Ovary (tissue), 9 donors: ENCODE measurements around the gene RFFL. TPM values are rescaled to one million over a fixed set of nuclear protein-coding genes. Genes with fewer than 3 reads are reported as not detected.

Experiments
- DNase-seq, 5 donors: peaks; one replicate each; pipeline ENCODE4 v3.0.0-alpha.2; 2019 to 2020
- H3K27ac ChIP-seq, 2 donors: fragments of 200-600 bp; one replicate each; pipeline versions ENCODE4 v1.5.1 to v1.8.0; 2019 to 2022
- H3K27me3 ChIP-seq: fragments of 200-600 bp; one replicate; pipeline ENCODE4 v1.8.0; 2022
- H3K36me3 ChIP-seq: fragments of 200-600 bp; sonication (generic); one replicate; pipeline ENCODE4 v1.5.1; 2019
- H3K4me1 ChIP-seq: one replicate; pipeline ENCODE4 v1.8.1; 2013; ENCODE audit warnings: mild to moderate bottlenecking, moderate library complexity; ENCODE audit not compliant: insufficient read depth
- H3K4me3 ChIP-seq: fragments of 200-600 bp; sonication (generic); one replicate; pipeline ENCODE4 v1.5.1; 2017
- H3K9me3 ChIP-seq, 2 donors: fragments of 200-600 bp in 1 of 2; sonication (generic) in 1 of 2; one replicate each; pipeline versions ENCODE4 v1.5.1 to v1.8.1; 2013 to 2019; ENCODE audit warnings: mild to moderate bottlenecking in 1 of 2, moderate library complexity in 1 of 2
- EP300 ChIP-seq: sonication (generic); formaldehyde crosslinking; IDR thresholded peaks from one replicate; pipeline ENCODE4 v1.6.1; 2017; ENCODE audit warnings: antibody characterized with exemption
- POLR2A ChIP-seq: fragments of 450-650 bp; IDR thresholded peaks from one replicate; pipeline ENCODE4 v1.6.1; 2017; ENCODE audit warnings: antibody characterized with exemption, mild to moderate bottlenecking, moderate library complexity
- WGBS, 3 donors: extraction: QIAGEN DNeasy Blood & Tissue Kit in 1 of 3; methylation state at CpG; one replicate each; pipeline versions ENCODE4 v1.1.5 to v1.1.7; 2013 to 2017; 5-methylcytosine and 5-hydroxymethylcytosine counted together
- intact Hi-C, 4 donors: fragments of 100-400 bp; cut with DNase I; formaldehyde crosslinking; loops; one replicate each; pipeline versions ENCODE4 v1.11.0 to v1.15.1; 2022 to 2023
- polyA plus RNA-seq, 2 donors: library from polyadenylated mRNA; stranded (reverse); fragments of 200-250 nt in 1 of 2; fragments of 350-450 nt in 1 of 2; fragmentation: Illumina TruSeq in 1 of 2; extraction: RNeasy Lipid Tissue Mini Kit (QIAGEN cat#74804) in 1 of 2; gene quantifications; one replicate each; pipeline ENCODE4 v1.2.3, GENCODE V29; 2013 to 2014
- total RNA-seq, 7 donors: library from RNA; depleted of rRNA in 2 of 7; stranded (reverse); fragments of >200 nt in 2 of 7; fragmentation: NEBNext Ultra II Directional in 3 of 7; extraction: Animal tissue kit (Norgen Biotek cat#: 25700) in 3 of 7; gene quantifications; one replicate each; pipeline versions ENCODE4 v1.1.0 to v1.2.4, GENCODE V29; 2016 to 2023
- TF ChIP-seq, protein P1 (sequence below), 3 donors: fragments of 450-650 bp in 2 of 3; fragments of 200-600 bp in 1 of 3; IDR thresholded peaks; one replicate each; pipeline versions ENCODE4 v1.5.1 to v1.8.0; 2016 to 2022; ENCODE audit warnings: antibody characterized with exemption in 3 of 3, mild to moderate bottlenecking in 1 of 3
- donor health status: DM: no; HTN: no; CAD: no; lungs with moderate emphysema.
- donor health status: DM: no; HTN: no; CAD: no.
- donor health status: Bipolar disorder and iron deficiency.
- donor health status: DM: yes; HTN: yes; CAD: no.
- donor health status: DM: no; HTN: no; CAD: no.
- donor health status: DM: yes; HTN: yes; CAD: no.

The RFFL gene
- total and polyA plus RNA-seq, 9 donors, result 6.3 to 23.9 (median 18.5) TPM

DNA sequence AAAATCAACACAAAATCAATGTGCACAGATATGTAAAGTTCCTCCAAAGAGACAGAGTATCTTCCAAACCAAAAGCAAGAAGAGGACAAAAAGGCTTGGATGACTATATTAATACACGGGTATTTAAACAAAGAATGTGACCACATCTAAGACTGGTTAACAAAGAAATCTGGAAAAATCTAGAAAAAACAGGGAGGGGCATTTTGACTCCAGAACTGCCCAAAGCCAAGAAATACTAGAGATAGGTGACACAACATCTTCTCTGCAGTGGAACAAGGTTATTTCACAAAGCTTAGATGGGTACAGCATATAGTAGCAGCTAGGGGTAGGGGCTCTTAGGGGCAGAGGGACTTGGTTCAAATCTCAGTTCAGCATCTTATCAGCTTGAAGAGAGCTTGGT is 10.3 kb downstream of the RFFL start:
- Histone ChIP-seq H3K4me3 (no peak overlapping the region), H3K36me3 (no peaks in the 10 kb centered on the region), H3K4me1 (no peaks in the 10 kb centered on the region), H3K9me3 (no peaks in the 10 kb centered on the region), H3K27me3 (no peaks in the 10 kb centered on the region), H3K27ac (no peak overlapping the region)
- no peak for DNase-seq
- intact Hi-C loops, result no loop called here
- WGBS, 3 donors, result 95 to 97% (median 95%) methylated on average over 1 of the region's 1 CpG
- TF ChIP-seq EP300 (no peak), POLR2A (no peak)
- TF ChIP-seq, protein P1, sequence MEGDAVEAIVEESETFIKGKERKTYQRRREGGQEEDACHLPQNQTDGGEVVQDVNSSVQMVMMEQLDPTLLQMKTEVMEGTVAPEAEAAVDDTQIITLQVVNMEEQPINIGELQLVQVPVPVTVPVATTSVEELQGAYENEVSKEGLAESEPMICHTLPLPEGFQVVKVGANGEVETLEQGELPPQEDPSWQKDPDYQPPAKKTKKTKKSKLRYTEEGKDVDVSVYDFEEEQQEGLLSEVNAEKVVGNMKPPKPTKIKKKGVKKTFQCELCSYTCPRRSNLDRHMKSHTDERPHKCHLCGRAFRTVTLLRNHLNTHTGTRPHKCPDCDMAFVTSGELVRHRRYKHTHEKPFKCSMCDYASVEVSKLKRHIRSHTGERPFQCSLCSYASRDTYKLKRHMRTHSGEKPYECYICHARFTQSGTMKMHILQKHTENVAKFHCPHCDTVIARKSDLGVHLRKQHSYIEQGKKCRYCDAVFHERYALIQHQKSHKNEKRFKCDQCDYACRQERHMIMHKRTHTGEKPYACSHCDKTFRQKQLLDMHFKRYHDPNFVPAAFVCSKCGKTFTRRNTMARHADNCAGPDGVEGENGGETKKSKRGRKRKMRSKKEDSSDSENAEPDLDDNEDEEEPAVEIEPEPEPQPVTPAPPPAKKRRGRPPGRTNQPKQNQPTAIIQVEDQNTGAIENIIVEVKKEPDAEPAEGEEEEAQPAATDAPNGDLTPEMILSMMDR (IDR thresholded peaks at IDR 0.05), result no peak

DNA sequence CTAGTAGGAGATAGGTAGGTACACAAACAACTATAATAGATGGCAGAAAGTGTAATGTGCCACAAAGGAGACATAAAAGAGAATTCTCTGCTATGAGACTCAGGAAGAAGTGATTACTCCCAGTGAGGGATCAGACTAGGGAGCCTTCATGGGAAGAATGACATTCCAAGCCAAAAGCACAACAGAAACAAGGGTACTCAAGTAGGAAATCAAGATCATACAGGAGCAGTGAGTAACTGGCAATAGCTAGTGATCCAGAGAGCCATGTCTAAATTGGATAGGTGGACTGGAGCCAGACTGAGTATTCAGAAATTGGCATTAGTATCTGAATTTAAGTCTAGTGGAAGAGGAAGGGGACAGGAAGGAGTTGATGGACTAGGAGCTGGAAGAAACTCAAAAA is 10.7 kb downstream of the RFFL start:
- Histone ChIP-seq H3K4me3 (no peak overlapping the region), H3K27ac (no peak overlapping the region)

DNA sequence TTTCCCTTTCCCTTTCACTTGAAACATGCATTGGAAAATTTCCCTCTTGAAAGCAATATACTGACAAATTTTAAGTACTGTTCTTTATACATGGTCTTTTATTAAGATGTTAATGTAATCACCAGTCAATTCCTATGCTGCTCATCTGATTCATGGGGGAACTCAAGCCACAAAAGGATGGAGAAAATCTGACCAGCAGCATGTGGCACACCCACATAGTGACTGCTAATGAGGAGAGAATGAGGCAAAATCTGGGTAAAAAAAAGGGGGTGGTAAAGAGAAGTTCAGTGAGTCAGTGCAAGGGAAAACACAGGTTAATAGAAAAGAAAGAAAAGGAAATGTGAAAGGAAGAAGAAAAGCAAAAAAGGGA is 11.3 kb downstream of the RFFL start:
- TF ChIP-seq EP300 (no peak), POLR2A (no peak)
- TF ChIP-seq, protein P1 (IDR thresholded peaks at IDR 0.05), result no peak
- intact Hi-C loops, result no loop called here
- no peak overlapping the region for H3K27ac ChIP-seq
- H3K4me3 ChIP-seq, result no peak overlapping the region
- no peaks in the 10 kb centered on the region for H3K36me3 ChIP-seq
- DNase-seq, result no peak
- H3K27me3 ChIP-seq, result no peaks in the 10 kb centered on the region
- H3K4me1 ChIP-seq, result no peaks in the 10 kb centered on the region
- no peaks in the 10 kb centered on the region for H3K9me3 ChIP-seq

More for the DNA sequence above, 10.7 kb downstream of the RFFL start:
- H3K27me3 ChIP-seq, result no peaks in the 10 kb centered on the region
- DNase-seq, result no peak
- intact Hi-C loops, result no loop called here
- no peak for TF ChIP-seq EP300
- TF ChIP-seq POLR2A, result no peak
- TF ChIP-seq, protein P1 (IDR thresholded peaks at IDR 0.05), result no peak
- H3K4me1 ChIP-seq, result no peaks in the 10 kb centered on the region
- no peaks in the 10 kb centered on the region for H3K9me3 ChIP-seq
- no peaks in the 10 kb centered on the region for H3K36me3 ChIP-seq

DNA sequence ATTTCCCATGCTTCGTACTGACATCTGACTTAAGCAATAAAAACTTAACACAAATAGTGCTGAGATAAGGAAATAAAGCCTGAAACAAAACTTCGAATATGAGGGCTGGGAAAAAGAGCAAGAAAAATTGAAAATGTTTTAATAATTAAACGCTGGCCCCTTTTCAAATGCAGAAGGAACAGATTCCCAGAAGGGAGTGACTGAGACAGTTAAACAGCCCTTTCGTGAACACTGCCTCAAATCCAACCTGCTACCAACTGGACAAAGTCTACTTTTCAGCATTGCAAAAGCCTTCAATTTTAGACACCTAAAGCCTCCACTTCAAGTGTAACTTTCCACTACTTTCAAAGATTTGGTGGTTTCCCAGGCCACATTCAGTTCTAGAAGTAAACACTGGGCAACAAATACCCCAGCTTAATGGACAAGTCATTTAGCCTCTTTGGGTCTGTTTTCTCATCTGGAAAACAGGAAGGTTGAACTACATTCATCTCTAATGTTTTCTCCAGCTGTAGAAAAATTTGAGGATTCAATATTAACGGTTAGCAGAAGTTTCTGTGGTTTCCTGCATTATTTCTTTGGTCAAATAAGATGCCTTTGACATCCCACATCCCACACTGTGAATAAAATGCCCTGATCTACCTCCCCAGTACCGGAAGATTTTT is 11.8 kb downstream of the RFFL start:
- Histone ChIP-seq H3K27ac (no peak overlapping the region), H3K4me1 (no peaks in the 10 kb centered on the region), H3K4me3 (no peak overlapping the region), H3K27me3 (no peaks in the 10 kb centered on the region), H3K36me3 (no peaks in the 10 kb centered on the region), H3K9me3 (no peaks in the 10 kb centered on the region)
- WGBS, 3 donors, result 23 to 28% (median 28%) methylated on average over 6 of the region's 6 CpGs
- intact Hi-C loops, result no loop called here
- DNase-seq, result no peak
- TF ChIP-seq, protein P1 (IDR thresholded peaks at IDR 0.05), result no peak
- TF ChIP-seq EP300 (no peak), POLR2A (no peak)
